T-cell (primary cell): ENCODE measurements around the gene TMTC1. TPM values are rescaled to one million over a fixed set of nuclear protein-coding genes. Genes with fewer than 3 reads are reported as not detected.

Experiments used
- ATAC-seq, 4 experiments: fragments of 200-7000 bp in 3 of 4; fragments of 150-1000 bp in 1 of 4; cut with Tn5 transposase; replicated peaks in 1 of 4; 1 replicate in 3 of 4; 2 replicates in 1 of 4; pipeline ENCODE4 v1.10.0; 2021; ENCODE audit warnings: moderate library complexity in 3 of 4, mild to moderate bottlenecking in 2 of 4, moderate number of reproducible peaks in 1 of 4
- CTCF ChIA-PET, 2 donors: fragments of 300-600 bp; sonication (Branson Sonifier 250); formaldehyde crosslinking; loops; one replicate each; lab custom pipeline; 2022; ENCODE audit warnings: antibody characterized with exemption in 2 of 2; lab: Charles Lee
- POLR2A ChIA-PET, 2 donors: fragments of 300-600 bp; sonication (Branson Sonifier 250); formaldehyde crosslinking; loops; one replicate each; lab custom pipeline; 2022; ENCODE audit warnings: antibody characterized with exemption in 2 of 2; lab: Charles Lee
- DNase-seq, 35 experiments: peaks; one replicate each; pipeline versions ENCODE4 v3.0.0 to v3.0.0-alpha.2; 2013 to 2023
- H3K27ac ChIP-seq: one replicate; pipeline ENCODE4 v1.5.1; 2013; ENCODE audit warnings: low read length
- H3K27me3 ChIP-seq, 2 experiments: replicated peaks in 1 of 2; 1 replicate in 1 of 2; 2 replicates in 1 of 2; pipeline versions ENCODE4 v1.6.1 to v1.7.0; 2013; ENCODE audit warnings: low read length in 1 of 2, mixed read lengths in 1 of 2; ENCODE audit not compliant: control insufficient read depth in 2 of 2, insufficient read depth in 2 of 2; ENCODE audit errors: extremely low read depth in 1 of 2
- H3K36me3 ChIP-seq, 2 donors: 1 replicate in 1 of 2; 2 replicates in 1 of 2; pipeline versions ENCODE4 v1.6.1 to v1.7.0; 2013; ENCODE audit warnings: low read length in 1 of 2; ENCODE audit not compliant: control insufficient read depth in 2 of 2, insufficient read depth in 1 of 2; ENCODE audit errors: extremely low read depth in 1 of 2
- H3K4me1 ChIP-seq, 2 experiments: 1 replicate in 1 of 2; 2 replicates in 1 of 2; pipeline versions ENCODE4 v1.6.1 to v1.7.0; 2013; ENCODE audit warnings: low read length in 2 of 2, mixed read lengths in 1 of 2; ENCODE audit not compliant: insufficient read depth in 2 of 2, control insufficient read depth in 1 of 2; ENCODE audit errors: extremely low read depth in 1 of 2
- H3K4me3 ChIP-seq, 2 donors: 1 replicate in 1 of 2; 2 replicates in 1 of 2; pipeline versions ENCODE4 v1.5.1 to v1.7.0; 2013; ENCODE audit warnings: mild to moderate bottlenecking in 2 of 2, low read length in 1 of 2, moderate library complexity in 1 of 2; ENCODE audit not compliant: control insufficient read depth in 1 of 2; ENCODE audit errors: extremely low read depth in 1 of 2
- H3K9me3 ChIP-seq: 2 replicates; pipeline ENCODE4 v1.7.0; 2013
- H3K27ac Mint-ChIP-seq, 2 donors: one replicate each; pipeline ENCODE4 v1.8.0; 2020 to 2021; ENCODE audit warnings: mild to moderate bottlenecking in 2 of 2, mixed read lengths in 2 of 2
- H3K27me3 Mint-ChIP-seq, 2 donors: one replicate each; pipeline ENCODE4 v1.8.0; 2021 to 2022; ENCODE audit warnings: mixed read lengths in 2 of 2
- H3K36me3 Mint-ChIP-seq: one replicate; pipeline ENCODE4 v1.8.0; 2021; ENCODE audit warnings: mixed read lengths
- H3K4me1 Mint-ChIP-seq, 3 donors: one replicate each; pipeline ENCODE4 v1.8.0; 2020 to 2022; ENCODE audit warnings: mixed read lengths in 3 of 3, mild to moderate bottlenecking in 1 of 3
- H3K4me3 Mint-ChIP-seq, 3 donors: one replicate each; pipeline ENCODE4 v1.8.0; 2020 to 2022; ENCODE audit warnings: mild to moderate bottlenecking in 3 of 3, mixed read lengths in 3 of 3, moderate library complexity in 3 of 3
- H3K9me3 Mint-ChIP-seq, 3 donors: one replicate each; pipeline ENCODE4 v1.8.0; 2020 to 2022; ENCODE audit warnings: mixed read lengths in 3 of 3
- WGBS: methylation state at CpG from one replicate; pipeline ENCODE4 v1.1.5; 2013; ENCODE audit warnings: missing lambda C conversion rate; ENCODE audit not compliant: insufficient coverage; 5-methylcytosine and 5-hydroxymethylcytosine counted together
- total RNA-seq, 35 experiments: library from RNA in 6 of 35; stranded (reverse) in 6 of 35; fragments of 120-200 nt in 1 of 35; gene quantifications; one replicate each; pipeline versions ENCODE4 v1.2.1 to v1.2.4 and lab custom pipeline; 2013 to 2026

TMTC1 gene
- total RNA-seq, 5 donors from 2014 or later (not counting 1 experiment from before 2014, with no cell fraction given): 0.10 to 0.44 (median 0.29) TPM; not detected in 1

DNA sequence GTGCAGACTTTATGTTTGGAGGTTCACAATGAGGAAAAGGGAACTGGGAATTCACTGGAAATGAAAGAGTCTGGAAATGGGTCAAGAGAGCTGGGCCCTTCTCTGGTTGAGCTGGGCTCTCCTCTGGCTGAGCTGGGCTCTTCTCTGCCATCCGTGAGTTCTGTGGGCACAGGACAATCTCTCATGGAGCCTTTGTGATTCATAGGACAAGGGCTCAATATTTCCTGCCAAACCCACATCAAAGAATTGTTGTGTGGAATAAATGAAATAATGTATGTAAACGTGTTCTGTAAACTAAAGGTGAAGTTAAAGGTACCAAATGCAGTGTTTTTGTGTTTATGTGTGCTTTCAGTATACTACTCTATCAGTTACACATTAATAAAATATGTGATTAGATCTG lies 190.7 kb downstream of the TMTC1 start:
- CTCF ChIA-PET: no interaction called here
- no peaks in the 10 kb centered on the region for H3K4me1 Mint-ChIP-seq
- Histone ChIP-seq H3K27me3 (peaks cover 0 to 6% of the 10 kb centered on the region in 2 experiments), H3K4me3 (no peak overlapping the region), H3K36me3 (no peaks in the 10 kb centered on the region), H3K9me3 (no peaks in the 10 kb centered on the region), H3K4me1 (no peaks in the 10 kb centered on the region), H3K27ac (no peak overlapping the region)
- H3K36me3 Mint-ChIP-seq: no peaks in the 10 kb centered on the region
- peaks cover 16 to 19% of the 10 kb centered on the region in 2 donors for H3K27me3 Mint-ChIP-seq
- WGBS: no CpG with 5 or more reads among the region's 2 CpGs
- POLR2A ChIA-PET: no interaction called here
- H3K9me3 Mint-ChIP-seq: no peaks in the 10 kb centered on the region
- ATAC-seq (no peak), DNase-seq (no peak)
- no peak overlapping the region for H3K4me3 Mint-ChIP-seq
- no peak overlapping the region for H3K27ac Mint-ChIP-seq

DNA sequence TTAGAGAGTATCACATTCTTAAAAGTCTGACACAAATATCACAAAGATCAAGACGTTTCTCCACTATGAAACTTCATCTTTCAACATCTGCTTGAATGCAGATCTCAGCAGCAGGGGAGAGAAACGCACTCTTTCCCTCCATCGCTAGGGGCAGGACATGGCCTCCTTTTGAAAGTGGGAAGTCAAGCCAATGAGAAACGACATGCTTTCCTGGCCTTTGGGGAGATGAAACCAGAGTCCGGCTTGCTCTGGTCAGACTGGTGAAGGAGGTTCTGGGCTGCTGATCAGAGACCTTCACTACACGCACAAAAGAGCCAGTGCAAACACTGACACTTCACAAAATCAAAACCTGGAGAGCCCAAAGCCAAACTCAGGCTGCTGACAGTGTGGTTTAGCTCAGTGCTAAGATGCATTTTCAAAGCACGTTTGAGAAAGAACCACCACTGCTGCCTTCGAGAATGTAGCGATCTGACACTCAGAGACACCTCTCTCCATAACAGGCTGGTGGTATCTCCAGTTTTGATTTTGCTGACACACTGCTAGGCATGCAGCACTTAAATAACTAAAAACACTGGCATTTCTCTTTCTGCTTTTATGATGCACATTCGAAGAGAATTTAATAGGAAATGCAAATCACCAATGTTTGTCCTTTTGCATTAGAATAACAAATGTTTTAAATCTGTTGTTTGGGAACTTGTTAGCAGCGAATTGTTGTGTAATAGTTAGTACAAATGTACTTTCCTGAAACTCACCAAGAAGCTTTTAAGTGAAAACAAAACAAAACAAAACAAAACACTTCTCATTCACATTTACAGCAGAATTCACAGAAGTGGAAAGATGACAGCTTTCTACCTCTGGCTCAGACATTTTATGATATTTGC lies 192.4 kb downstream of the TMTC1 start:
- CTCF ChIA-PET: no interaction called here
- DNase-seq (no peak), ATAC-seq (no peak)
- H3K9me3 ChIP-seq: no peaks in the 10 kb centered on the region
- Mint-ChIP-seq H3K36me3 (no peaks in the 10 kb centered on the region), H3K27ac (no peak overlapping the region), H3K4me3 (no peak overlapping the region), H3K27me3 (peaks cover 13 to 19% of the 10 kb centered on the region in 2 donors), H3K4me1 (no peaks in the 10 kb centered on the region), H3K9me3 (no peaks in the 10 kb centered on the region)
- no peaks in the 10 kb centered on the region for H3K4me1 ChIP-seq
- no peak overlapping the region for H3K27ac ChIP-seq
- H3K36me3 ChIP-seq: no peaks in the 10 kb centered on the region
- H3K4me3 ChIP-seq: no peak overlapping the region
- H3K27me3 ChIP-seq: peaks cover 0 to 5% of the 10 kb centered on the region in 2 experiments
- 57% methylated on average over 6 of the region's 11 CpGs for WGBS
- POLR2A ChIA-PET: no interaction called here

DNA sequence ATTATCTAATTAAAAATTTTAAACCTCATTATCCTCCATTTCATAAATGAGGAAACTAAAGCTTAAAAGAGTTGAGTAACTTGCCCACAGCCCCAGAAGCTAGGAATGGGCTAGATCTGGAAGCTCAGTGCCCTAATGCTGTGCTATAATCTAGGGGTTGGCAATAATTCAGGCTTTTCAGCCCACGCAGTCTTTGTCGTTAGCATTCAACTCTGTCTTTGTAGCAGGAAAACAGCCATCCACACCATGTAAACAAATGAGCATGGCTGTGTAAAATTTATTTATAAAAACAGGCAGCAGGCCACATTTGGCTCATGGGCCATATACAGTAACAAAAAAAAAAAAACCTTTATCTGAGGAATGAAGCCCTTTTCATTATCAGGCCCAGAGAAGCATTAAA lies 193.9 kb downstream of the TMTC1 start:
- no peak for ATAC-seq
- no peaks in the 10 kb centered on the region for H3K36me3 ChIP-seq
- POLR2A ChIA-PET: interaction anchor here in 1 of 2 donors (0.6 kb wide), 1 partner anchor 141 kb away, joined by 3 read pairs; no protein-coding TSS in a partner anchor

DNA sequence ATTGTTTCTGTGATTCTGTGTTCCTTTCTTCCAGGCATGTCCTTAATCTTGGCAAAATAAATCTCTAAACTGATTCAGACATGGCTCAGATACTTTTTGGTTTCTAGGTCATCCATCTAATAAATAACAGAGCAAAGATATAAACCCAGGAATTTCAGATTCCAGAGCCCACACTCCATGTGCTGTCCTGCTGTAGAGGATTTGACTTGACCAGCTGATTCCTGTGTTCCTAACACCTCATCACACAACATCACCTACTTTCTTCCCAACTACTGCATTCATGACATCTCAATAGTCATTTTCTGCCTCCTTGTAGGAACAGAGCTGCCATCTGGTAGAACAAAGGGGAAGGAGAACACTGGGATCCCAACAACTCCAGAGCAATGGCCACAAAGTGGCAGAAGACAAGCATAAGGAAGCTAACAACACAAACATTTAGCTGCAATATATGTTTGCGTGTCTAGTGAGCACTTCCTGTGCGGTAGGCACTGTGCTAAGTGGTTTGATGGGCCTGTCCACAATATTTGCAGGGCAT lies 194.4 kb downstream of the TMTC1 start:
- Histone ChIP-seq H3K4me1 (no peaks in the 10 kb centered on the region), H3K27me3 (peaks cover 0 to 2% of the 10 kb centered on the region in 2 experiments), H3K4me3 (no peak overlapping the region), H3K27ac (no peak overlapping the region), H3K36me3 (no peaks in the 10 kb centered on the region), H3K9me3 (no peaks in the 10 kb centered on the region)
- Mint-ChIP-seq H3K4me3 (no peak overlapping the region), H3K36me3 (no peaks in the 10 kb centered on the region), H3K4me1 (no peaks in the 10 kb centered on the region), H3K27ac (no peak overlapping the region), H3K9me3 (no peaks in the 10 kb centered on the region), H3K27me3 (peaks cover 10 to 12% of the 10 kb centered on the region in 2 donors)
- DNase-seq (no peak), ATAC-seq (no peak)
- POLR2A ChIA-PET: interaction anchor here in 1 of 2 donors (0.6 kb wide), 1 partner anchor 142 kb away, joined by 3 read pairs; no protein-coding TSS in a partner anchor
- CTCF ChIA-PET: no interaction called here
- no CpG with 5 or more reads among the region's 2 CpGs for WGBS

More for the DNA sequence above, 193.9 kb downstream of the TMTC1 start:
- no peak overlapping the region for H3K4me3 Mint-ChIP-seq
- no peaks in the 10 kb centered on the region for H3K9me3 ChIP-seq
- no peak overlapping the region for H3K27ac ChIP-seq
- no CpG with 5 or more reads among the region's 2 CpGs for WGBS
- H3K4me1 Mint-ChIP-seq: no peaks in the 10 kb centered on the region
- H3K27me3 ChIP-seq: peaks cover 0 to 2% of the 10 kb centered on the region in 2 experiments
- no peak for DNase-seq
- H3K4me3 ChIP-seq: no peak overlapping the region
- CTCF ChIA-PET: no interaction called here
- no peak overlapping the region for H3K27ac Mint-ChIP-seq
- H3K4me1 ChIP-seq: no peaks in the 10 kb centered on the region
- peaks cover 10 to 12% of the 10 kb centered on the region in 2 donors for H3K27me3 Mint-ChIP-seq
- no peaks in the 10 kb centered on the region for H3K36me3 Mint-ChIP-seq
- H3K9me3 Mint-ChIP-seq: no peaks in the 10 kb centered on the region

DNA sequence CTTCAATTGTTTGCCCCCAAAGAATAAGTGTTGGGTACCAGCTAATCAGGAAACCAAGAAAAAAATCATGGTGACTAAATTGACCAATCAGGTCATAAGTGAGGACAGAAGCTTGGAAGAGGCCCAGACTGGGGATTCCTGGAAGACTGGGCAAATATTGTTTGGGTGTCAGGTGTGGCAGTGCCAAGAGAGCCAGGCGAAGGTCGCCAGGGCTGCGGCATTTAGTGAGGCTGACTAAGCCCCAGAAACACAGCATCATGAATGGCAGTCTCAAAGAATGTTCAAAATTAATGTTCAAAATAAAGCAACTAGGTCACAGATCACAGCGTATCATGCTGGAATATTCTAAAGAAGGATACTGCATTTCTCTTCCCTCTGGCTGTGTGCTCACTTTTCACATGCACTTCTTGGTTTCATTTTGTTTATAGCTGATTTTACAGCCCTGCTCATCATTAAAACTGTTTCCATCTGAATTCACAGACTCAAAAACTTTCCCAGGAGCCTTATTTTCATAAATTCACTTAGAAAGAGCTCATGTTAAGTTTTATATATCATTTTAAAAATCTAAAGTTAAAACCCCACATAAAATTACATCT lies 201.0 kb downstream of the TMTC1 start:
- no peak overlapping the region for H3K4me3 Mint-ChIP-seq
- H3K27me3 Mint-ChIP-seq: peaks cover 4 to 8% of the 10 kb centered on the region in 2 donors
- no peaks in the 10 kb centered on the region for H3K36me3 ChIP-seq
- no peak overlapping the region for H3K27ac Mint-ChIP-seq
- peaks cover 0 to 2% of the 10 kb centered on the region in 2 experiments for H3K27me3 ChIP-seq
- no peaks in the 10 kb centered on the region for H3K4me1 ChIP-seq
- H3K36me3 Mint-ChIP-seq: no peaks in the 10 kb centered on the region
- H3K9me3 Mint-ChIP-seq: no peaks in the 10 kb centered on the region
- DNase-seq: no peak
- no peak overlapping the region for H3K4me3 ChIP-seq
- ATAC-seq: no peak
- POLR2A ChIA-PET: no interaction called here
- H3K4me1 Mint-ChIP-seq: peaks cover 0 to 5% (median 4%) of the 10 kb centered on the region in 3 donors
- 82% methylated on average over 3 of the region's 4 CpGs for WGBS
- CTCF ChIA-PET: interaction anchor here in 1 of 2 donors (0.7 kb wide), 1 partner anchor 29 kb away, joined by 3 read pairs; no protein-coding TSS in a partner anchor
- H3K9me3 ChIP-seq: no peaks in the 10 kb centered on the region
- no peak overlapping the region for H3K27ac ChIP-seq

DNA sequence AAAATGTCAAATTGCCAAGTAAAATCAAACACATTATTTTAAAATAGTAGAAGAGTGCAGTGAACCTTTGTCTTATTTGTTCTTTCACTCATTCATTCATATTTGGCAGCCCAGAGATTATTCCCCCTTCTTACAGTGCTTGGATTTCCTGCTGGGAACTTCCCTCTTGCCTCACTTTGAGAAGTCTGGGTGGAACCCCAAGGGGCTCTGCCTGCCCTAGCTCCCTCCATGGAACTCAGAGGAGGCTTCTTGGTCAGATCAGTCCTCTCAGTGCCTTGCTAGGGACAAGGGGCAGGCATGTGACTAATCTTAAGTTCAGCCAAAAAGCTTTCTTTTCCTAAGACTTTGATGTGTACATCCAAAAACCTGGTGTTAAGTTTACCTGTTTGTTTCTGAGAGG lies 201.6 kb downstream of the TMTC1 start:
- CTCF ChIA-PET: no interaction called here
- H3K9me3 Mint-ChIP-seq: no peaks in the 10 kb centered on the region
- ATAC-seq: no peak
- DNase-seq: no peak
- no peaks in the 10 kb centered on the region for H3K36me3 ChIP-seq
- H3K4me3 Mint-ChIP-seq: no peak overlapping the region
- H3K27ac Mint-ChIP-seq: no peak overlapping the region
- peaks cover 0 to 5% (median 4%) of the 10 kb centered on the region in 3 donors for H3K4me1 Mint-ChIP-seq
- POLR2A ChIA-PET: no interaction called here
- no peaks in the 10 kb centered on the region for H3K9me3 ChIP-seq
- H3K27ac ChIP-seq: no peak overlapping the region
- H3K27me3 Mint-ChIP-seq: peaks cover 4 to 8% of the 10 kb centered on the region in 2 donors
- no peaks in the 10 kb centered on the region for H3K27me3 ChIP-seq
- no peaks in the 10 kb centered on the region for H3K36me3 Mint-ChIP-seq
- H3K4me3 ChIP-seq: no peak overlapping the region
- H3K4me1 ChIP-seq: no peaks in the 10 kb centered on the region
